NCI-H1417 (cell line): ENCODE data around the gene GALNT7.
"Not testable (repeated sequence)": the region's sequence is repeated elsewhere in the genome, so short reads cannot be mapped to it uniquely, and the experiment has no call there.

Experiments used
- DNase-seq, 3 experiments: peaks; one replicate each; lab custom pipeline; 2025; lab: John Stamatoyannopoulos, UW

Gene GALNT7

DNA sequence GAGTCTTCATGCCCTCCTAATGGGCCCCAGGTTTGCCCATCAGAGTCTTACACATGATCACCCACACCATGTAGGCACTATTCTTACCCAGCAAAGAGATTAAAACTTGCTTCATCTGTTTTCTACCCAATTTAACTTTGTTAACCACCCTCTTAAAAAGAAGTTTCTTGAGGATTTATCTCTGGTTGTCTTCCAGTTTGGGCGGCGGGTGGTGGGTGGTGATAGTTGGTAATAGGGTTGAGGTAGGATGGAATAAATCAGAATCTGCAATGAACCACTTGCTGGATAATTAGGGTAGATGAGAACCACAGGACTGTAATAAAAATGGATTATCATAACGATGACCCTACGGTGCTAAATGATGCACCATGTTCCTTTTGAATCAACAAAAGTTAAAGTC, 30.9 kb downstream of the GALNT7 start:
- no peak for DNase-seq

DNA sequence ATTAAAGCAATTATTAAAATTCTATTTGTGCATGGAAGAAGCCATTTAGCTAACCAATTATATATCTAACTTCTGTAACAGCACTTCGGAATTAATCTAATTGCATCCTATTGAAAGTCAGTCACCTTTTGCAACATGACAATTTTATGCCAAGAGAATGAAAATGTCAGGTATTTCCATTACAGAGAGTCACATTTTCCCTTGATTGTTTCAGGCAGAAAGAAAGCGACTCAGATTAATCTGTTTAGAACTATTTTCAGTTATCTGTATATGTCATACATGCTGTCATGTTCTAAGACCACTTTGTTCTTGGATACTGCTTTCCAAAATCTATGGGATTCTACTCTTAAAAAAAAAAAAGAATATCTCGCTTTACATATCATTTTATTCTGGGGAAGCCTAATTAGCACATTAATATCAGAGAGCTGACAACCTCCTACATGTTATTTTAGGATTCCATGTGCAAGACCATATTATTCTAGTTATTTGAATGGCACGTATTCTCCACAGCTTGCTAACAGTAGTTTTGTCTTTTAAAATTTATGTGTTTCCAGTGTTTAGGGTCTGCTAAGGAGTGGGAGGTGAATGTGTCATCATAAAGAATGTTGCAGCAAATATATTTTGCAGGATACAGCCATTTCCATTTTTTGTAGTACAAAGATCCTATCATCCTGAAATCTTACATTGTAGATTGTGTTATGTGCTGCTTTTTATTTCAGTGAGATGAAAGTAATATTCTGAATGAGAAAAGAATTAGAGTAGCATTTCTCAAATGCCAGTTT, 31.7 kb downstream of the GALNT7 start:
- no peak for DNase-seq

GRCh38 chr4:173202395-173202794, 33.8 kb downstream of the GALNT7 start:
- DNase-seq: no peak

- DNase-seq: no peak
Measured at GRCh38 chr4:173205656-173206055, 37.0 kb downstream of the GALNT7 start.

DNA sequence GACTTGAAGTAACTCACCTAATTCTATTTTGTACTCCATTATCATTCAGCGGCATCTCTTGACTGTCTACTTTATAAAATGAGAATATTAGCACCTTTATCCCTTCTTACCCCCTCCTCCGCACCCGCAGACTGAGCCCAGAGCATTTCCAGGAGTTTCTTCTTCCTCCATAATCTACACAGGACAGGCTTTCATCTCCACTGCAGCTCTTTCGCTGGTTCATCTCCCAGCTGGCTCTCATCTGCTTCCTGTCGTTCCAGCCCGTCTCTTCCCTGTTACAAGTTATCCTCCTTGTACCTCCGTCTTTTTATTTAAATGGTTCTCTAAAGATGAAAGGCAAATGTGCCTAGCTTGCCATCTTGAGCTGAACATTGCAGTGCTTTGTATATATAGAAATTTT, 39.8 kb downstream of the GALNT7 start:
- DNase-seq: no peak

- no peak for DNase-seq
Measured at GRCh38 chr4:173211222-173211621, 42.6 kb downstream of the GALNT7 start.

DNA sequence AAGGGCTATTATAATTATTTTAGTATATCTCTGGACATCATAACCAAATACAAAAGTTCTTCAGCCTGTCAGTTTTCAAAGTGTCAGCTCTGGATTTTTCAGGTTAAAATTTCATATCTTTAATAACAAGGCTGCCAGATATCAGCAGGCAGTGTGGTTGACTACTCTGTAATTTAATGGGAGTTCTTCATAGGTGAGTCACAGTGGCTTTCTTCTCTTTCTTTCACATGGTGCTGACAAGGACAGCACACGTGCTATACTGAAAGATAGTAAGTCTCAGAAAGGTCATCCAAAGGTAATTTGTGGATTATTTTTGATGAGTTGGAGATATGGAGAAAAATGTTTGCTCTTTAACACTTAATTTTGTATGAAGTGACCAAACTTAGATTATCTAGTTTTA, 43.2 kb downstream of the GALNT7 start:
- no peak for DNase-seq

DNA sequence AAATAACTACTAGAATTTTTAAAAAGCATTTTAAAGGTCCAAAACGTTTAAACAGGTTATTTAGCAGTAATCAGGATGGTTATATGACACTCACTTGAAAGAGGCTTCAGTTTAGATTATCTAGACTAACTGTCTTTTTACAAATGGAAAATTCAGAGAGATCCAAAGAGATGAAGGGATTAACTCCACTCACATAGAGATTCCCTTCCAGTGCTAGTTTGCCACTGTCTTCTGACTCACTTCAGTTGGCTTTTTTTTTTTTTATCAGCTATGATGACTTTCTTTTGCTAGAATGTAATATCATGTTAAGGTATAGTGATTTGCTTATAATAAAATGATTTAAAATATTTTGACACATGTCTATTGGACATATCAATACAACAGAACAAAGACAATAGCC, 43.8 kb downstream of the GALNT7 start:
- no peak for DNase-seq

GRCh38 chr4:173213296-173213695, 44.7 kb downstream of the GALNT7 start:
- no peak for DNase-seq

DNA sequence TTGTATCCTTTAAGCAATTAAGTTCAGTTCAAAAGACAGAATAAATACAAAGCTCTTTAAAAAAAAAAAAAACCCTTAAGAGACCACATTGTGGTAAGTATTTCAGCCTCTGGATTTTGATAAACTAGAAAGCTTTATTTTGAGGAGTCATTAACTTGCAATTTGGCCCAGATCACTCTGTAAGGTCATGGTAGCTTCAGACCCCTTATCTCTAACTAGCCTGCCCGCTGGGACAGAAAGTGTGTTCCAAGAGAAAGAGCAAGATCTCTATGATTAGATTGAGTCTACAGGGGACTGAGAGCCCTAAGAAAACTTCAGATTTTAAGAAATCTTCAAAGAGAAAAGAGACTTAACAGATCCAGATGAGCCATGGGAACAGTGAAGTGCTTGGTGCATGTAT, 45.6 kb downstream of the GALNT7 start:
- no peak for DNase-seq

- no peak for DNase-seq
Measured at GRCh38 chr4:173214661-173215060, 46.0 kb downstream of the GALNT7 start.

DNA sequence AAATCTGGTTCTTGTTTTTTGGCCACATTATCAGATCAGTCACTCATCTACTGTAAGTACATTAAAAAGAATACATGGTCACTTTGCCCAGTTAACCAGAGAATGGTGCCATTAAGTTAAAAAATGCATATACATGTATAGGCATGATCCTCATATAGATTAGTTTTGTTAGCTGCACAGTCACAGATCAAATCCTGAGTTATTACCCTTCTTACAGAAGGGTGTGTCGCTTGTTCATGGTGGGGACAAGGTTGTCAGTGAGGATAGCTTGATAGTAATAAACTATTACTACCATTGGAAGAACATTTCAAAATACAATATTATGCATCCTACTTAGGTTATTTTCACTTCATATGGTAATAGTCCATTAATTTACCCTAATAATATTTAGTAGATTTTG, 48.5 kb downstream of the GALNT7 start:
- DNase-seq: no peak

DNA sequence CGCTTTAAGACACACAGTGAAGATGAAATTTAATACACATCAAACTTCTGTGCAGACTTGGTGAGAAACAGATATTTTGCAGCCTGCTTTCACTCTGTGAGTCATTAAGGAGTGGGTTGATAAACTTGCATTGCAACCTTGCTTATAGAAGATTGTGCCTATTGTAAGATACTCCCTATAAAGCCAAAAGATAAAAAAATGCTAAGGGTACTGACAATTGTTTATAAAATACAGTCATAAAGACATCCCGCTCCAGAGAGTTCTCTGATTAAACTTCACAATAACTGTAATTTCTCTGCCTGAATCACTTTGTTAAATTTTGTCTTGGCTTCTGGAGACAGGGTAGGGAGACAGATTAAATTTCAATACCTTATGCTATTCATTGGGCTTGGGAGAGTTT, 49.1 kb downstream of the GALNT7 start:
- no peak for DNase-seq

DNA sequence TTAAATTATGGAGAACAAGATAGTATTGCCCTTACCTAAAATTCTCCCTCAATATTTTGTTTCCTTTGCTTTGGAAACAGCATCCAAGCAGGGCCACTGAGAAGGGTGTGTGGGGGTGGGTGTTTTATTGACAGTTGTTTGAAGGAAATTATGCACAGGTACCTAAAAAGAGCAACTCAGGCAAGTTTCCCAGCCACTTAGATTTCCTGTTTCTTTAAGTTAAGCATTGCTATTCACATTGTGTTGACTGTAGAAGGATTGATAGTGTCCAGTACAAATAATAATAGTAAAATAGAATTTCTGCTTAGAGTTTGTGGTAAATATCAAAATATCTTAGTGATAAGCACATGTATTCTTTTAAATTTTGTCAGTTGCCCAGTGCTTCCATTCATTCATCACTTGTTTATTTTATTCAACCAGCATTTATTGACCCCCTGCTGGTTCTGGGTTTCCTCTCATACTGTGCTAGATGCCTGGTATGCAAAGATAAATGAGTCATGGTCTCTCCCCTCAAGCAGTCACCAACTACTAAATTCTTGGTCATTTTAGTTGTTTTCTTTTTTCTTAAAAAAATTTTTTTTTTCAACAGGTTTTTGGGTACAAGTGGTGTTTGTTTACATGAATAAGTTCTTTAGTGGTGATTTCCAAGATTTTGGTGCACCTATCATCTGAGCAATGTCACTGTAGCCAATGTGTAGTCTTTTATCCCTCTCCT, 50.0 kb downstream of the GALNT7 start:
- DNase-seq: no peak

DNA sequence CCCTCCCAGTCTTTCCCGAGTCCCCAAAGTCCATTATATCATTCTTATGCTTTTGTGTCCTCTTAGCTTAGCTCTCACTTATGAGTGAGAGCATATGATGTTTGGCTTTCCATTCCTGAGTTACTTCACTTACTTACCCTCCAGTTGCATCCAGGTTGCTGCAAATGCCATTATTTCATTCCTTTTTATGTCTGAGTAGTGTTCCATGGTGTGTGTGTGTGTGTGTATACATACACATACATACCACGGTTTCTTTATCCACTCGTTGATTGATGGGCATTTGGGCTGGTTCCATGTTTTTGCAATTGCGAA, 50.5 kb downstream of the GALNT7 start:
- DNase-seq: not testable (repeated sequence)

DNA sequence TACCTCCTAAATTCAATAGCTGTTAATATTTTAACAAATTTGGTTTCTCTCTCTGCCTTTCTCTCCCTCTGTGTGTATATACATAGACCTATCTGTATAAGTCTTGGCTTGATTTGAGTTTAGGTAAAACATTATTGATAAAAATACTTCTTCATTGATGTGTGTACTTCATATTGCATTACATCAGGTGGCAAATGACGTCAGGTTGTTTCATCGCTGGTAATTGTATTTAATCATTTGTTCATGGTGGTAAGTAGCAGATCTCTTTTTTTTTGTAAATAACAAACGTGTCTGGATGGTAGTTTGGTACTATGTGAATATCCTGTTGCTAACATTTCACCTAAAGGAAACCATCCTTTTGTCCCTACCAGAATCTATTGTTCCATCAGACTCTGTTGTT, 55.1 kb downstream of the GALNT7 start:
- DNase-seq: no peak

DNA sequence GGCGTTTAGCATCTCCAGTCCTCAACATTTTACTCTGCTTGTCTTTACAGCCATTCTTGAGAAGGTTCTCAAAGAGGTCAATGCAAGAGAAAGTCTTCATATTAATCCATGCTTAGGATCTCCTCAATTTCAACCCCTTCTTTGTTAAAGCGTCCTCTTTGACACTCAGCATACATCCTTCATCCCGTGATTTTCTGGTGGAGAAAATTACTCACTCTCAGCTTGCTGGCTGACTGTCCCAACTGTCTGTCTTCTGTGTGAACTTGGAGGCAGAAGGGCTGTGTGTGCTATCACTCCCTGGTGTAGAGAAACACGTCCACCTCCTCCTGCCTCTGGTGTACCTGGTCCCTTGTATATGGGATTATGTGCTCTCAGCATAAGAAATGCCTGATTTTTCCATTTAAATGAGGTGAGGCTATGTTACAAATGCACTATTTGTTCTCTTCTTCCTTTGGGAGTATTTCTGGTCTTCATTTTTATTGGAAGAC, 57.8 kb downstream of the GALNT7 start:
- no peak for DNase-seq

DNA sequence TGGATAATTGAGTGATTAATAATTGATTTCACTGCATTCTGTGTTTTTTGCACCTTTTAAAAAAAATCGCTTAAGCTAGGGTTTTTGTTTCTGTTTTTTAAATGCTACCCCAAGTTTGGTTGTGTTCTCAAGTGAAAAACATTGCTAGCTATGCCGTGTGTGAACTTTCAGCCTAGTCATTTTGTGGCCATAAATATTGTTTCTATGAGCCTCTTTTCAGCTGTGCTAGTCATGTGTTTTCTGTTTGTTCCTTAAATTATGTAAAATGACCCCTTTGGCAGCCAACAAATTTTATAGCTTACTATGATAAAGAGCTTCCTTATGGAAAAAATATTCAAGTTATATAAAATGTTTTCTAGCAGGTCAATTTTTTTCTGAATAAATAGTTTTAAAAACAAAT, 59.1 kb downstream of the GALNT7 start:
- no peak for DNase-seq

GRCh38 chr4:173230062-173230461, 61.5 kb downstream of the GALNT7 start:
- DNase-seq: no peak

DNA sequence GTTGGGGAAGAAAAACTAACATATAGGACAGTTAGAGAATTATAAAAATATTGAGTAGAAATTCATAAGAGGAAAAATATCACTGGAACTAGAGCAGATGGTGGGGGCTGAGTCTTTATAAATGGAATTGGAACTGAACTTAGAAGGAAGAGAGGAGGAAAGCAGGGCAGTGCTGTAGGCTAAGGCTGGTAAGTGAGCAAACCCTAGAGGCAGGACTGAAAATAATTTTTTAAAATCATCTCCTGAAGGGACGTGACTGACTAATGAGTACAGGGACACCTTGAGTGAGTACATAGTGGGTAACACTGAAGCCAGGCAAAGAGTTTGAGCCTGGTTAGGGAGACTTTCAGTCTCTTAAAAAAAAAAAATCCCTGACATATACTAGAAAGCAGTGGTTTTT, 63.3 kb downstream of the GALNT7 start:
- no peak for DNase-seq

- DNase-seq: no peak
Measured at GRCh38 chr4:173233857-173234256, 65.2 kb downstream of the GALNT7 start.

DNA sequence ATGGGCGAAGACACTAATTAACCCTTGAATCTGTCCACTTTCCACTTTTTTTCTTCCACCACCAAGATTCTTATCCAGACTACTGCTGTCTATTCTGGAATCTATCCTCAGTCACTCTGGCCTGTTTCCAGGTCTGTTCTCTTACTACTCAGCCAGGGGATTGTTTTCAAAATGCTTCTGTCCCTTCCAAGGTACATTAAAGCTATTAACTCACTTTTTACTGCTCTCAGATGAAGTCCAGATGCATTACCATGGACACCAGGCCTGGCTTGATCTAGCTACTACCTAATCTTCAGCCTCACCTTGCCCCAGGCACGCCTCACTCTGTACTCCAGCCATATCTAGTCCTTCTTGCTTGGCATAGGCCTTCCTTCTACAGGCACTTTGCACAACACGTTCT, 66.4 kb downstream of the GALNT7 start:
- DNase-seq: no peak

GRCh38 chr4:173236301-173236700, 67.7 kb downstream of the GALNT7 start:
- no peak for DNase-seq

- no peak for DNase-seq
Measured at GRCh38 chr4:173237152-173237551, 68.5 kb downstream of the GALNT7 start.
